ENCODE measurements around the gene HEMGN.

DNA sequence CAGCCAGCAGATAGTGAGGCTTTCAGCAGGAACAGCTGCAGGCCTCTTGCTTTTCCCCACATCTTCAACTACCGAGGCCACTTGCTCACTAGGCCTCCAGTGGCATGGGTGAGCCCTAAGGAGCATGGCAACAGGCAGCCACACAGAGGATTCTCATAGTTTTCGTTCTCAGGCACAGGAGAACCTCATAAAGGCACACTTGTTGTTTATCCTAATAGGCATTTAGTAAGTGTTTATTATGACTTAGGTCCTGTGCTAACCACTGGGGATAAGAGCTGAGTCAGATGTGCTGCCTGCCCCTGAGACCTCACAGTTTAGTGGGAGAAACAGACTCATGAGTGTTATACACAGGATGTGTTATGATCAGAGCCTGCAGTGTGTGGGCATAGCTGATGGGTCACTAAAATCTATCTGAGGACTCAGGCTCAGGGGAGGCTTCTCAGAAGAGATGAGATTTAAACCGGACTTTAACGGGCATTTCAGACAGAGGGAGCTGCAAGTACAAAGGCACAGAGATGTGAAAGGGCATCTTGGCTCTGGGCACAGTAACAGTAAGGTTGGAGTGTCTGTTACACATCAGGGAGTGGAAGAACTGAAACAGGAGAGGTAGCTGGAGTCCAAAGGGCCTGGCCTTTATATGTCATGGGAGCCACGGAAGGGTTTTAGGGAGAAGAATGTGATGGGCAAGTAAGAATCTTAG lies 21.0 kb upstream of the HEMGN start:
- TF ChIP-seq, protein P1, sequence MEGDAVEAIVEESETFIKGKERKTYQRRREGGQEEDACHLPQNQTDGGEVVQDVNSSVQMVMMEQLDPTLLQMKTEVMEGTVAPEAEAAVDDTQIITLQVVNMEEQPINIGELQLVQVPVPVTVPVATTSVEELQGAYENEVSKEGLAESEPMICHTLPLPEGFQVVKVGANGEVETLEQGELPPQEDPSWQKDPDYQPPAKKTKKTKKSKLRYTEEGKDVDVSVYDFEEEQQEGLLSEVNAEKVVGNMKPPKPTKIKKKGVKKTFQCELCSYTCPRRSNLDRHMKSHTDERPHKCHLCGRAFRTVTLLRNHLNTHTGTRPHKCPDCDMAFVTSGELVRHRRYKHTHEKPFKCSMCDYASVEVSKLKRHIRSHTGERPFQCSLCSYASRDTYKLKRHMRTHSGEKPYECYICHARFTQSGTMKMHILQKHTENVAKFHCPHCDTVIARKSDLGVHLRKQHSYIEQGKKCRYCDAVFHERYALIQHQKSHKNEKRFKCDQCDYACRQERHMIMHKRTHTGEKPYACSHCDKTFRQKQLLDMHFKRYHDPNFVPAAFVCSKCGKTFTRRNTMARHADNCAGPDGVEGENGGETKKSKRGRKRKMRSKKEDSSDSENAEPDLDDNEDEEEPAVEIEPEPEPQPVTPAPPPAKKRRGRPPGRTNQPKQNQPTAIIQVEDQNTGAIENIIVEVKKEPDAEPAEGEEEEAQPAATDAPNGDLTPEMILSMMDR (IDR thresholded peaks at IDR 0.05): no peak
- TF ChIP-seq POLR2A (IDR thresholded peaks at IDR 0.05) (no peak), POLR2AphosphoS5 (IDR thresholded peaks at IDR 0.05) (no peak)

Measured in breast epithelium (tissue), 3 donors.